Lower lobe of right lung (tissue), 2 donors: Measurements from ENCODE around the gene JAKMIP1. TPM values are rescaled to one million over a fixed set of nuclear protein-coding genes. Genes with fewer than 3 reads are reported as not detected.

Experiments used
- ATAC-seq, 2 donors: fragments of 200-7000 bp; cut with Tn5 transposase; one replicate each; pipeline ENCODE4 v1.9.1; 2020 to 2022; ENCODE audit warnings: mild to moderate bottlenecking in 2 of 2, moderate library complexity in 2 of 2
- DNase-seq: peaks from one replicate; pipeline ENCODE4 v3.0.0-alpha.2; 2020
- H3K27ac ChIP-seq: fragments of 200-600 bp; one replicate; pipeline ENCODE4 v1.8.0; 2022
- H3K27me3 ChIP-seq: fragments of 200-600 bp; one replicate; pipeline ENCODE4 v1.8.0; 2022; ENCODE audit warnings: low read depth
- H3K36me3 ChIP-seq: fragments of 200-600 bp; one replicate; pipeline ENCODE4 v1.8.0; 2022; ENCODE audit warnings: mild to moderate bottlenecking
- H3K4me1 ChIP-seq: fragments of 200-600 bp; one replicate; pipeline ENCODE4 v1.8.0; 2022
- H3K4me3 ChIP-seq: fragments of 200-600 bp; one replicate; pipeline ENCODE4 v1.8.0; 2022; ENCODE audit warnings: mild to moderate bottlenecking
- H3K9me3 ChIP-seq: fragments of 200-600 bp; one replicate; pipeline ENCODE4 v1.8.0; 2022
- CTCF ChIP-seq: fragments of 200-600 bp; IDR thresholded peaks from one replicate; pipeline ENCODE4 v1.8.0; 2022; ENCODE audit warnings: antibody characterized with exemption, mild to moderate bottlenecking
- intact Hi-C: fragments of 100-400 bp; cut with DNase I; formaldehyde crosslinking; loops from one replicate; pipeline ENCODE4 v1.11.0; 2022
- total RNA-seq: library from RNA; stranded (reverse); fragmentation: NEBNext Ultra II Directional; extraction: Animal tissue kit (Norgen Biotek cat#: 25700); gene quantifications from one replicate; pipeline ENCODE4 v1.2.1, GENCODE V29; 2021
- donor health status: DM: no; HTN: yes; CAD: no; lungs with severe emphysema.

Gene JAKMIP1
- total RNA-seq, 1 donor from 2014 or later: 0.65 TPM

DNA sequence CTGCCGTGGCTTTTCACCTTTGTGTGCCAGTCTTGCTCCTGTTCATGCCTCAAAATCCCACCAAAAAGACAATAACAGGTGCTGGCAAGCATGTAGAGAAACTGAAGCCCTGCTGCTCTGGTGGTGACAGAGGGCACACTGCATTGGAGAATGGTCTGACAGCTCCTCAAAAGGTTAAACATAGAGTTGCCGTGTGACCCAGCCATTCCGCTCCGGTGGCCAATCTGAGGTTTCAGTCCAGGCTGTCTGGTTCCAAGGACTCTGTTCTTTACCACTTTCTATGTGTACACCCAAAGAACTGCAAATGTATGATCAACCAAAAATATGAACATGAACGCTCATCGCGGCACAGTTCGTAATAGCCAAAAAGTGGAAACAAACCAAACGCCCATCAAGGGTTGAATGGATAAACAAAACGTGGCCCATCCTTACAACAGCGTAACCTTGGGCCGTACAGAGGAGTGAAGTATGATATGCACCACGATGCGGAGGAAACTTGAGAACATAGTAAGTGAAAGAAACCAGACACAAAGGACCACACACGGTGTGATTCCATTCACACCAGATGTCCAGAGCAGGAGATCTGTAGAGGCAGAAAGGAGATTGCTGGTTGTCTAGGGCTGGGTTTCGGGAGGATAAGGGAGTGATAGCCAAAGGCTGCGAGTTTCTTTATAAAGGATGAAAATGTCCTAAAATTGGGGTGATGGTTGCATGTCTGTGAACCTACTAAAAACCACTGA lies 35.7 kb upstream of the JAKMIP1 start:
- intact Hi-C loops: no loop called here
- Histone ChIP-seq H3K4me1 (no peaks in the 10 kb centered on the region), H3K4me3 (no peak overlapping the region), H3K36me3 (no peaks in the 10 kb centered on the region), H3K9me3 (no peaks in the 10 kb centered on the region), H3K27me3 (peaks cover 6% of the 10 kb centered on the region), H3K27ac (no peak overlapping the region)
- TF ChIP-seq CTCF: no peak
- DNase-seq: no peak
- ATAC-seq: no peak

DNA sequence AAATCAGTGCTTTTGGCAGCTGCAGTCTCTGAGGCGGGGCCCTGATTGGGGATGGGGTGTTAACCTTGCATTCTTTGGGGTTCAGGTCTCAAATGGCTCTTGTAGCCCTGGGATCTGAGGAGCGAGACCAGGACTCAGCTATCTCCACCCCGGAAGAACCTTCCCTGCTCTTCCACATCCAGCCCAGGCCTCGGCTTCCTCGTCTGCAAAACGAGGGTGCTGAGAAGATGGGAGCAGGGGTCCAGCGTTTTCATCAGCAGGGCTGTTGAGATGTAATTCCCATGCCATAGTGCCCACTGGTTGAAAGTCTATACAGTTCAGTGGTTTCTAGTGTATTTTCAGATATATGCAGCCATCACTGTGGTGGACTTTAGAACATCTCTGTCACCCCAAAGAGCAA lies 34.7 kb upstream of the JAKMIP1 start:
- Histone ChIP-seq H3K4me1 (no peaks in the 10 kb centered on the region), H3K27me3 (peaks cover 3% of the 10 kb centered on the region), H3K27ac (no peak overlapping the region), H3K9me3 (no peaks in the 10 kb centered on the region), H3K36me3 (no peaks in the 10 kb centered on the region), H3K4me3 (no peak overlapping the region)
- ATAC-seq (no peak), DNase-seq (no peak)
- TF ChIP-seq CTCF: no peak
- intact Hi-C loops: no loop called here

DNA sequence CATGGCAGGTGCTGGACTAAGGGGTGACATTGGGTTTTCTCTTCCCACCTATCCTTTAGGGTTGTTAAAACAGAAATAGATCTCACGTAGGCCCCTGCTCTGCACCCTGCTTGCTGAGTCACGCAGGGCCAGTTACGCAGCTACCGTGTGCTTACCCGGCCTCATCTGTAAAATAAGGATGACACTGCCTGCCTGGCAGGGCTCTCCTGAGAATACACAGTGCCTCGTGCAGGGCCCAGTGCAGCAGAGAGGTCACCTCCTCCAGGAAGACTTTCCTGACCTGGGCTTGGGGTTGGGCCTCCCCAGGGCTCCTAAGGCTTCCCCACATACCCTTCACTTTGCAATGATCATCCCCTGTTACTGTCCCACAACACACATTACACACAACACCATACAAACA lies 33.6 kb upstream of the JAKMIP1 start:
- ATAC-seq: no peak
- H3K4me3 ChIP-seq: no peak overlapping the region
- no peaks in the 10 kb centered on the region for H3K27me3 ChIP-seq
- no peaks in the 10 kb centered on the region for H3K9me3 ChIP-seq
- no peak for TF ChIP-seq CTCF
- no peak overlapping the region for H3K27ac ChIP-seq
- no peak for DNase-seq
- no peaks in the 10 kb centered on the region for H3K36me3 ChIP-seq
- no peaks in the 10 kb centered on the region for H3K4me1 ChIP-seq
- intact Hi-C loops: no loop called here

DNA sequence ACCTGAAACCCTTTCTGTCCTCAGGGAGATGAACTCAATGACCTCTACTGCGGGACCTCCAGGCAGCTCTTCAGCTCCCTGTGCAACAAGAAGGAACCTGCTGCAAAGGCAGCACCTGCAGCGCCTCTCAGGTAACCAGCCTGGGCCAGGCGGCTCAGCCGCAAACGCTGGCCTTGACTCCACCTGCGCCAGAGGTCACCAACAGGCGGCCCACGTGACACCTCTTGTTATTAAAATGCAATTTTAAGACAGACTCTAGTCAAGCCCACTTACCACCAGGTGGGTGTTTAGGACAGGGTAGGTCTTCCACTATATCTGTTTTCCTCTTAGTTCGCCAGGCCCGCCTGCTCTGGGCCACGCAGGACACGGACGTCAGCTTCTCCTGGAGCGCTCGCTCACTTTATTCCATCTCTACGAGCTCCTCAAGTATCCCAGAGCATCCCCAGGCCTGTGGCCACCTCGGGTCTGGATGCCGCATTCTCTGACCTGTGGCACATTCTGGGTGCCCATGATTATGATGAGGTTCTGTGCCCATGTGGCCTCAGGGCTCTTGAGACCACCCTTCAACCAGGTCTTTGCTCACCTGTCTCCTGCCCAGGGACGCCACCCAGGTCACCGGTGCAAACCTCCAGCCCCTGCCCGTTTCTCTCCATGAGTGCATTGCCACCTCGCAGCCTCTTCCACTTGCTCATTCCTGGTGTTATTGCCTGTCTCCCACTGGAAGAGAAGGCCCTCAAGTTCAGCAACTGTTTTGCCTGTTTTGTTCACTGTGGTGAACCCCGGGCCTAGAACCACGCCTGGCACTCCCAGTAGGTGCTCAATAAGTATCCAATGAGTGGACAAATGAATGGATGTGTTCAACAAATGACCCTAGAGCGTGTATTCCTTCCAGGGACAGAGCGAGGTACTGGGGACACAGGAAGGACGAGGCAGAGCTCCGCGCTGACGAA lies 32.8 kb upstream of the JAKMIP1 start:
- no peaks in the 10 kb centered on the region for H3K9me3 ChIP-seq
- intact Hi-C loops: no loop called here
- no peaks in the 10 kb centered on the region for H3K4me1 ChIP-seq
- DNase-seq (no peak), ATAC-seq (no peak)
- H3K36me3 ChIP-seq: no peaks in the 10 kb centered on the region
- no peak for TF ChIP-seq CTCF
- no peak overlapping the region for H3K4me3 ChIP-seq
- no peak overlapping the region for H3K27ac ChIP-seq
- no peaks in the 10 kb centered on the region for H3K27me3 ChIP-seq

GRCh38 chr4:6231663-6232165 lies 31.4 kb upstream of the JAKMIP1 start:
- DNase-seq: no peak
- H3K27me3 ChIP-seq: no peaks in the 10 kb centered on the region
- no peak for TF ChIP-seq CTCF
- no peak overlapping the region for H3K27ac ChIP-seq
- no peak for ATAC-seq
- intact Hi-C loops: no loop called here
- H3K4me1 ChIP-seq: no peaks in the 10 kb centered on the region
- H3K9me3 ChIP-seq: no peaks in the 10 kb centered on the region
- H3K36me3 ChIP-seq: no peaks in the 10 kb centered on the region
- H3K4me3 ChIP-seq: no peak overlapping the region
